ENCODE data around the gene PPP2R3A. TPM values are rescaled to one million over a fixed set of nuclear protein-coding genes. Genes with fewer than 3 reads are reported as not detected.

The PPP2R3A gene
- polyA plus RNA-seq, 1 donor (not counting 4 experiments of a cell fraction or from before 2014, with no cell fraction given): 11.1 TPM

GRCh38 chr3:136018876-136019275 lies 53.3 kb downstream of the PPP2R3A start:
- peaks cover 25% of the 10 kb centered on the region for H3K4me1 ChIP-seq (ENCODE audit: control insufficient read depth, extremely low read depth, insufficient read depth, low read length)
- H3K79me2 ChIP-seq (ENCODE audit: control insufficient read depth, insufficient read depth, low read length): peaks cover 14% of the 10 kb centered on the region
- dilution Hi-C loops (cut with MboI; ENCODE audit: extremely low pct_ligation_motif_present, low sequenced_read_pairs): no loop called here
- H3K9me3 ChIP-seq (ENCODE audit: control insufficient read depth, low read depth, low read length): no peaks in the 10 kb centered on the region
- no peak overlapping the region for H3K4me3 ChIP-seq (ENCODE audit: control insufficient read depth in 2 of 3, extremely low read depth in 1 of 3, insufficient read depth in 2 of 3, low read depth in 1 of 3, low read length in 3 of 3)
- FAIRE-seq: no peak
- no peaks in the 10 kb centered on the region for H4K20me1 ChIP-seq (ENCODE audit: control insufficient read depth, extremely low read depth, insufficient read depth, low read length)
- no peaks in the 10 kb centered on the region for H3K9me1 ChIP-seq (ENCODE audit: control insufficient read depth, extremely low read depth, insufficient read depth, low read length)
- DNase-seq (ENCODE audit: low read depth, low spot score): no peak
- TF ChIP-seq EZH2 (IDR thresholded peaks at IDR 0.05; ENCODE audit: low read length): no peak
- TF ChIP-seq, protein P1, sequence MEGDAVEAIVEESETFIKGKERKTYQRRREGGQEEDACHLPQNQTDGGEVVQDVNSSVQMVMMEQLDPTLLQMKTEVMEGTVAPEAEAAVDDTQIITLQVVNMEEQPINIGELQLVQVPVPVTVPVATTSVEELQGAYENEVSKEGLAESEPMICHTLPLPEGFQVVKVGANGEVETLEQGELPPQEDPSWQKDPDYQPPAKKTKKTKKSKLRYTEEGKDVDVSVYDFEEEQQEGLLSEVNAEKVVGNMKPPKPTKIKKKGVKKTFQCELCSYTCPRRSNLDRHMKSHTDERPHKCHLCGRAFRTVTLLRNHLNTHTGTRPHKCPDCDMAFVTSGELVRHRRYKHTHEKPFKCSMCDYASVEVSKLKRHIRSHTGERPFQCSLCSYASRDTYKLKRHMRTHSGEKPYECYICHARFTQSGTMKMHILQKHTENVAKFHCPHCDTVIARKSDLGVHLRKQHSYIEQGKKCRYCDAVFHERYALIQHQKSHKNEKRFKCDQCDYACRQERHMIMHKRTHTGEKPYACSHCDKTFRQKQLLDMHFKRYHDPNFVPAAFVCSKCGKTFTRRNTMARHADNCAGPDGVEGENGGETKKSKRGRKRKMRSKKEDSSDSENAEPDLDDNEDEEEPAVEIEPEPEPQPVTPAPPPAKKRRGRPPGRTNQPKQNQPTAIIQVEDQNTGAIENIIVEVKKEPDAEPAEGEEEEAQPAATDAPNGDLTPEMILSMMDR (optimal IDR thresholded peaks at IDR 0.05 in 1 of 3, IDR thresholded peaks at IDR 0.05 in 1 of 3, conservative IDR thresholded peaks at IDR 0.05 in 1 of 3; ENCODE audit: extremely low read depth in 1 of 3, insufficient read depth in 2 of 3, low read length in 3 of 3): no peak
- no peak overlapping the region for H3K27ac ChIP-seq (ENCODE audit: control insufficient read depth, insufficient read depth, low read length)
- H3K27me3 ChIP-seq (ENCODE audit: control insufficient read depth, extremely low read depth, insufficient read depth, low read length): no peaks in the 10 kb centered on the region
- no peak overlapping the region for H3K9ac ChIP-seq (ENCODE audit: control insufficient read depth, extremely low read depth, insufficient read depth, low read length)
- H2AFZ ChIP-seq (ENCODE audit: control insufficient read depth, low read length): peak overlapping the region; percentile 12
- no peaks in the 10 kb centered on the region for H3K36me3 ChIP-seq (ENCODE audit: control insufficient read depth in 2 of 2, extremely low read depth in 1 of 2, insufficient read depth in 2 of 2, low read length in 2 of 2)
- no peak overlapping the region for H3K4me2 ChIP-seq (ENCODE audit: control insufficient read depth, extremely low read depth, insufficient read depth, low read depth, low read length)

DNA sequence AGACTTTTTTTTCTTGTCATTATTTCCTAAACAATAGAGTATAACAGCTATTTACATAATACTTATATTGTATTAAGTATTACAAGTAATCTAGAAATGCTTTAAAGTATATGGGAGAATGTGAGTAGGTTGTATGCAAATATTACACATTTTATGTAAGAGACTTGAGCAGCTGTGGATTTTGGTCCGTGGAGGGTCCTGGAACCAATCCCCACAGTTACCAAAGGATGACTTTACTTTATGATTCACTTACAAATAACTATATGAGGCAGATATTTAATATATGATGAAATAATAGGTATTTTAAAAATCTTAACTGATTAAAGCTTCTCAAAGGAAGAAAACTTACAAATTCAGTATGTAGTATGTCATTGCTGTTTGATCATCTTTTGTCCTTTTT lies 56.3 kb downstream of the PPP2R3A start:
- DNase-seq (ENCODE audit: low read depth, low spot score) (no peak), FAIRE-seq (no peak)
- Histone ChIP-seq H3K36me3 (ENCODE audit: control insufficient read depth in 2 of 2, extremely low read depth in 1 of 2, insufficient read depth in 2 of 2, low read length in 2 of 2) (peaks cover under 1 to 1% of the 10 kb centered on the region in 2 experiments), H3K9me1 (ENCODE audit: control insufficient read depth, extremely low read depth, insufficient read depth, low read length) (no peaks in the 10 kb centered on the region), H3K9ac (ENCODE audit: control insufficient read depth, extremely low read depth, insufficient read depth, low read length) (no peak overlapping the region), H3K4me2 (ENCODE audit: control insufficient read depth, extremely low read depth, insufficient read depth, low read depth, low read length) (no peak overlapping the region), H3K9me3 (ENCODE audit: control insufficient read depth, low read depth, low read length) (no peaks in the 10 kb centered on the region), H3K27me3 (ENCODE audit: control insufficient read depth, extremely low read depth, insufficient read depth, low read length) (no peaks in the 10 kb centered on the region), H4K20me1 (ENCODE audit: control insufficient read depth, extremely low read depth, insufficient read depth, low read length) (no peaks in the 10 kb centered on the region), H3K4me1 (ENCODE audit: control insufficient read depth, extremely low read depth, insufficient read depth, low read length) (peaks cover 25% of the 10 kb centered on the region), H3K4me3 (ENCODE audit: control insufficient read depth in 2 of 3, extremely low read depth in 1 of 3, insufficient read depth in 2 of 3, low read depth in 1 of 3, low read length in 3 of 3) (no peak overlapping the region), H2AFZ (ENCODE audit: control insufficient read depth, low read length) (no peak overlapping the region), H3K27ac (ENCODE audit: control insufficient read depth, insufficient read depth, low read length) (no peak overlapping the region), H3K79me2 (ENCODE audit: control insufficient read depth, insufficient read depth, low read length) (peaks cover 15% of the 10 kb centered on the region)
- dilution Hi-C loops (cut with MboI; ENCODE audit: extremely low pct_ligation_motif_present, low sequenced_read_pairs): no loop called here
- TF ChIP-seq, protein P1 (optimal IDR thresholded peaks at IDR 0.05 in 1 of 3, IDR thresholded peaks at IDR 0.05 in 1 of 3, conservative IDR thresholded peaks at IDR 0.05 in 1 of 3; ENCODE audit: extremely low read depth in 1 of 3, insufficient read depth in 2 of 3, low read length in 3 of 3): no peak
- TF ChIP-seq EZH2 (IDR thresholded peaks at IDR 0.05; ENCODE audit: low read length): no peak
